IMR-90 (cell line): ENCODE data around the gene NT5C1A. TPM values are rescaled to one million over a fixed set of nuclear protein-coding genes. Genes with fewer than 3 reads are reported as not detected.

Experiments used
- ATAC-seq: fragments of 200-7000 bp; cut with Tn5 transposase; 2 replicates; pipeline ENCODE4 v1.9.1; 2020; ENCODE audit warnings: low read depth, mild to moderate bottlenecking, moderate library complexity
- BruUV-seq: library from RNA; stranded (reverse); fragments of 400-500 nt; replicated peaks from 2 replicates; lab custom pipeline; 2021; lab: Mats Ljungman, UMichigan
- CTCF ChIA-PET: fragments of 300-600 bp; formaldehyde crosslinking; extraction: SDS; loops from one replicate; lab custom pipeline; 2021; ENCODE audit warnings: antibody characterized with exemption; lab: Yijun Ruan, JAX
- POLR2A ChIA-PET: fragments of 300-600 bp; sonication (Branson Sonifier 250); formaldehyde crosslinking; loops from one replicate; lab custom pipeline; 2022; ENCODE audit warnings: antibody characterized with exemption; ENCODE audit not compliant: unreplicated experiment; lab: Charles Lee
- DNase-seq: peaks from one replicate; pipeline ENCODE4 v3.0.0; 2013
- H2AFZ ChIP-seq: replicated peaks from 2 replicates; pipeline ENCODE3; 2013; ENCODE audit warnings: low read length, mild to moderate bottlenecking; ENCODE audit not compliant: poor library complexity
- H2AK5ac ChIP-seq: 2 replicates; pipeline ENCODE4 v1.6.1; 2013; ENCODE audit warnings: low read depth, low read length, inconsistent platforms
- H2AK9ac ChIP-seq: replicated peaks from 2 replicates; pipeline ENCODE3; 2013; ENCODE audit warnings: mild to moderate bottlenecking, low read depth, low read length, moderate library complexity; ENCODE audit not compliant: poor library complexity
- H2BK120ac ChIP-seq: 2 replicates; pipeline ENCODE4 v1.6.1; 2013; ENCODE audit warnings: low read depth, low read length, inconsistent platforms
- H2BK15ac ChIP-seq: 3 replicates; pipeline ENCODE4 v1.6.1; 2013; ENCODE audit warnings: low read depth, low read length, inconsistent platforms
- H2BK20ac ChIP-seq: 2 replicates; pipeline ENCODE4 v1.6.1; 2013; ENCODE audit warnings: low read depth, mild to moderate bottlenecking, inconsistent platforms, low read length, moderate library complexity
- H2BK5ac ChIP-seq: 2 replicates; pipeline ENCODE4 v1.6.1; 2013; ENCODE audit warnings: mild to moderate bottlenecking, low read depth, low read length, inconsistent platforms; ENCODE audit not compliant: poor library complexity, severe bottlenecking
- H3K14ac ChIP-seq: replicated peaks from 2 replicates; pipeline ENCODE4 v1.6.1; 2013; ENCODE audit warnings: low read depth, low read length, inconsistent platforms
- H3K18ac ChIP-seq: 2 replicates; pipeline ENCODE4 v1.6.1; 2013; ENCODE audit warnings: low read depth, low read length, control low read depth
- H3K23ac ChIP-seq: 2 replicates; pipeline ENCODE4 v1.6.1; 2013; ENCODE audit warnings: low read depth, low read length, inconsistent platforms
- H3K27ac ChIP-seq: 2 replicates; pipeline ENCODE4 v1.5.1; 2013; ENCODE audit warnings: mild to moderate bottlenecking, control low read depth, low read length; ENCODE audit not compliant: insufficient read depth
- H3K27me3 ChIP-seq: 2 replicates; pipeline ENCODE4 v1.6.1; 2013; ENCODE audit warnings: low read length; ENCODE audit not compliant: control insufficient read depth, insufficient read depth
- H3K36me3 ChIP-seq: 2 replicates; pipeline ENCODE4 v1.6.1; 2013; ENCODE audit warnings: low read length, mixed read lengths; ENCODE audit not compliant: control insufficient read depth, insufficient read depth
- H3K4ac ChIP-seq: 2 replicates; pipeline ENCODE4 v1.6.1; 2013; ENCODE audit warnings: low read depth, low read length, inconsistent platforms
- H3K4me1 ChIP-seq: 2 replicates; pipeline ENCODE4 v1.6.1; 2013; ENCODE audit warnings: low read length, mixed read lengths; ENCODE audit not compliant: control insufficient read depth, insufficient read depth
- H3K4me2 ChIP-seq: 2 replicates; pipeline ENCODE4 v1.6.1; 2013; ENCODE audit warnings: low read depth, mild to moderate bottlenecking, control low read depth, low read length, moderate library complexity
- H3K4me3 ChIP-seq: 2 replicates; pipeline ENCODE4 v1.5.1; 2013; ENCODE audit warnings: low read depth, mild to moderate bottlenecking, control low read depth, low read length, moderate library complexity; ENCODE audit not compliant: insufficient read depth
- H3K56ac ChIP-seq: 2 replicates; pipeline ENCODE4 v1.6.1; 2013; ENCODE audit warnings: low read length, inconsistent platforms; ENCODE audit not compliant: insufficient read depth; ENCODE audit errors: extremely low read depth
- H3K79me1 ChIP-seq, 2 experiments: 2 replicates each; pipeline ENCODE4 v1.6.1; 2013; ENCODE audit warnings: low read length in 2 of 2, inconsistent platforms in 1 of 2, low read depth in 1 of 2
- H3K9ac ChIP-seq: 2 replicates; pipeline ENCODE4 v1.6.1; 2013; ENCODE audit warnings: low read depth, low read length, control low read depth
- H3K9me1 ChIP-seq: 2 replicates; pipeline ENCODE4 v1.6.1; 2013; ENCODE audit warnings: low read length, inconsistent platforms; ENCODE audit not compliant: insufficient read depth
- H3K9me3 ChIP-seq: 2 replicates; pipeline ENCODE4 v1.6.1; 2013; ENCODE audit warnings: low read length; ENCODE audit not compliant: control insufficient read depth, insufficient read depth
- H4K20me1 ChIP-seq: 2 replicates; pipeline ENCODE4 v1.6.1; 2013; ENCODE audit warnings: low read length, inconsistent platforms; ENCODE audit not compliant: insufficient read depth
- H4K5ac ChIP-seq: 2 replicates; pipeline ENCODE4 v1.6.1; 2013; ENCODE audit warnings: mild to moderate bottlenecking, low read depth, low read length, control low read depth
- H4K8ac ChIP-seq, 2 experiments: 2 replicates each; pipeline ENCODE4 v1.6.1; 2013; ENCODE audit warnings: low read depth in 2 of 2, low read length in 2 of 2, control low read depth in 1 of 2, inconsistent platforms in 1 of 2
- H4K91ac ChIP-seq: 2 replicates; pipeline ENCODE4 v1.6.1; 2013; ENCODE audit warnings: low read depth, low read length, inconsistent platforms; ENCODE audit not compliant: insufficient read depth
- BHLHE40 ChIP-seq: fragments of 150-350 bp; IDR thresholded peaks from 2 replicates; pipeline ENCODE4 v1.6.1; 2016; ENCODE audit warnings: mild to moderate bottlenecking, low read depth, low read length
- CEBPB ChIP-seq: IDR thresholded peaks from 2 replicates; pipeline ENCODE4 v1.6.1; 2012; ENCODE audit warnings: low read depth, low read length, improper control_type of control experiment
- CHD1 ChIP-seq: IDR thresholded peaks from 2 replicates; pipeline ENCODE4 v1.6.1; 2012; ENCODE audit warnings: low read depth, low read length, improper control_type of control experiment
- FOS ChIP-seq: fragments of 150-350 bp; IDR thresholded peaks from 2 replicates; pipeline ENCODE4 v1.6.1; 2016; ENCODE audit warnings: low read depth, low read length
- MAFK ChIP-seq: IDR thresholded peaks from 2 replicates; pipeline ENCODE4 v1.6.1; 2012; ENCODE audit warnings: low read depth, low read length, improper control_type of control experiment
- MAZ ChIP-seq: IDR thresholded peaks from 2 replicates; pipeline ENCODE4 v1.6.1; 2012; ENCODE audit warnings: low read depth, mild to moderate bottlenecking, low read length, improper control_type of control experiment, moderate library complexity, borderline replicate concordance
- MXI1 ChIP-seq: IDR thresholded peaks from 2 replicates; pipeline ENCODE4 v1.6.1; 2012; ENCODE audit warnings: low read depth, mild to moderate bottlenecking, low read length, moderate library complexity, borderline replicate concordance
- NFE2L2 ChIP-seq: fragments of 150-350 bp; IDR thresholded peaks from 2 replicates; pipeline ENCODE4 v1.6.1; 2016; ENCODE audit warnings: low read depth, mild to moderate bottlenecking, low read length
- POLR2A ChIP-seq: IDR thresholded peaks from 2 replicates; pipeline ENCODE4 v1.6.1; 2012; ENCODE audit warnings: mild to moderate bottlenecking, low read depth, low read length
- RAD21 ChIP-seq: IDR thresholded peaks from 2 replicates; pipeline ENCODE4 v1.6.1; 2012; ENCODE audit warnings: low read length, improper control_type of control experiment
- RCOR1 ChIP-seq: IDR thresholded peaks from 2 replicates; pipeline ENCODE4 v1.6.1; 2012; ENCODE audit warnings: mild to moderate bottlenecking, low read length, improper control_type of control experiment; ENCODE audit not compliant: insufficient replicate concordance
- RFX5 ChIP-seq: IDR thresholded peaks from 2 replicates; pipeline ENCODE4 v1.8.0; 2012; ENCODE audit warnings: low read depth, mild to moderate bottlenecking, low read length, moderate library complexity
- SMC3 ChIP-seq: fragments of 150-350 bp; IDR thresholded peaks from 2 replicates; pipeline ENCODE4 v1.6.1; 2016; ENCODE audit warnings: low read depth, mild to moderate bottlenecking, antibody characterized with exemption, low read length, moderate library complexity
- WGBS, 2 experiments: methylation state at CpG; one replicate each; pipeline versions ENCODE4 v1.1.5 to v1.1.7; 2013; ENCODE audit warnings: missing lambda C conversion rate in 2 of 2; ENCODE audit not compliant: insufficient read length in 1 of 2; ENCODE audit errors: extremely low coverage in 2 of 2; 5-methylcytosine and 5-hydroxymethylcytosine counted together
- dilution Hi-C: fragments of 300-500 bp; cut with HindIII; formaldehyde crosslinking; loops from one replicate; pipeline ENCODE4 v1.14.3; 2018; ENCODE audit warnings: low sequenced_read_pairs; ENCODE audit not compliant: unreplicated experiment
- in situ Hi-C: fragments of 300-500 bp; cut with MboI; formaldehyde crosslinking; loops from 3 replicates; pipeline ENCODE4 v1.14.3; 2019; ENCODE audit warnings: low sequenced_read_pairs, inconsistent platforms, mixed read lengths
- intact Hi-C: fragments of 100-400 bp; cut with micrococcal nuclease; formaldehyde crosslinking; loops from 2 replicates; pipeline ENCODE4 v1.10.0; 2022
- polyA plus RNA-seq, 3 experiments: library from polyadenylated mRNA; depleted of rRNA; stranded (reverse); fragments of >200 nt; gene quantifications; 2 replicates each; pipeline ENCODE4 v1.2.3, GENCODE V29; 2012; ENCODE audit warnings: low replicate concordance in 1 of 3
- total RNA-seq: library from RNA; depleted of rRNA; stranded (reverse); fragments of >200 nt; gene quantifications from 2 replicates; pipeline ENCODE4 v1.2.3, GENCODE V29; 2012
- TF ChIP-seq, protein P1 (sequence below): conservative IDR thresholded peaks from 2 replicates; pipeline ENCODE4 v1.5.1; 2012; ENCODE audit warnings: mild to moderate bottlenecking, low read depth, low read length, improper control_type of control experiment
- TF ChIP-seq, protein P2 (sequence below): fragments of 150-350 bp; IDR thresholded peaks from 2 replicates; pipeline ENCODE4 v1.6.1; 2017; ENCODE audit warnings: mild to moderate bottlenecking, antibody characterized with exemption, low read length, low read depth
- TF ChIP-seq, protein P3 (sequence below): fragments of 150-350 bp; IDR thresholded peaks from 2 replicates; pipeline ENCODE4 v1.6.1; 2016; ENCODE audit warnings: low read depth, mild to moderate bottlenecking, low read length, moderate library complexity, borderline replicate concordance

NT5C1A gene
- total and polyA plus RNA-seq, 2 of the 4 experiments (the other 2 are of a cell fraction): not detected

DNA sequence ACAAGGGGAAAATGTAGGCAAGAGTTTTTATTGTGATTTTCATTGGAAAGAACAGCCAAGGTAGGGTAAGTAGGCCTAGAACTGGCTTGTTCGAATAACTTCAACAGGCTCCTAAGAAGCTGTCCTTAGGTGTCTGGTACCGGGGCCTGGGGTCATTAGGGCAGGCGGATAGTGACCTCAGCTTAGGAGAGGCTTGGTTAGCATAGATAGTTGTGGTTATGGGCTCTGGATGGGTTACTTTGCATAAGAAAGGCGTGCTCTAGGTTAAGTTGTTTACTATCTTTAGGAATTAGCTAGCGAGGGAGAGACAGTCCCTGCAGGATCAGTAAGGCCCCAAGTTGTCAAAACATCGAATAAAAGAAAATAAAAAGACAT is 40.0 kb upstream of the NT5C1A start:
- Histone ChIP-seq H3K9me3 (no peaks in the 10 kb centered on the region; the same call in 1 of the 2 replicates), H2AK5ac (no peak overlapping the region), H3K27me3 (peaks cover 65% of the 10 kb centered on the region), H2BK15ac (no peak overlapping the region), H3K4ac (no peak overlapping the region), H2AK9ac (no peak overlapping the region), H3K23ac (no peak overlapping the region), H3K27ac (no peak overlapping the region), H3K14ac (no peak overlapping the region), H4K5ac (no peak overlapping the region), H4K91ac (no peak overlapping the region), H2BK120ac (no peak overlapping the region), H3K36me3 (no peaks in the 10 kb centered on the region), H3K4me1 (no peaks in the 10 kb centered on the region), H3K79me1 (no peaks in the 10 kb centered on the region), H4K8ac (no peak overlapping the region), H2AFZ (no peak overlapping the region), H4K20me1 (no peaks in the 10 kb centered on the region), H2BK20ac (no peak overlapping the region), H3K9me1 (no peaks in the 10 kb centered on the region), H3K9ac (no peak overlapping the region), H3K18ac (no peak overlapping the region), H2BK5ac (no peak overlapping the region), H3K4me2 (no peak overlapping the region), H3K56ac (no peak overlapping the region), H3K4me3 (no peak overlapping the region)
- in situ Hi-C loops (loop anchor here (10.0 kb wide), 2 partner anchors 117 to 207 kb away; no protein-coding TSS in a partner anchor), intact Hi-C loops (loop anchor here (5.0 kb wide), 1 partner anchor 40 kb away; the partner anchor contains the start of gene NT5C1A), dilution Hi-C loops (no loop called here)
- DNase-seq: no peak
- ChIA-PET CTCF (no interaction called here), POLR2A (interaction anchor here (0.5 kb wide), 1 partner anchor 26 kb away, joined by 3 read pairs; the partner anchor contains the start of gene PPIE)
- TF ChIP-seq MAFK (no peak), RFX5 (no peak), FOS (no peak), CHD1 (no peak), POLR2A (no peak), RAD21 (no peak), SMC3 (no peak), MXI1 (no peak), NFE2L2 (no peak), BHLHE40 (no peak), RCOR1 (no peak), CEBPB (no peak), MAZ (no peak)
- TF ChIP-seq, protein P1, sequence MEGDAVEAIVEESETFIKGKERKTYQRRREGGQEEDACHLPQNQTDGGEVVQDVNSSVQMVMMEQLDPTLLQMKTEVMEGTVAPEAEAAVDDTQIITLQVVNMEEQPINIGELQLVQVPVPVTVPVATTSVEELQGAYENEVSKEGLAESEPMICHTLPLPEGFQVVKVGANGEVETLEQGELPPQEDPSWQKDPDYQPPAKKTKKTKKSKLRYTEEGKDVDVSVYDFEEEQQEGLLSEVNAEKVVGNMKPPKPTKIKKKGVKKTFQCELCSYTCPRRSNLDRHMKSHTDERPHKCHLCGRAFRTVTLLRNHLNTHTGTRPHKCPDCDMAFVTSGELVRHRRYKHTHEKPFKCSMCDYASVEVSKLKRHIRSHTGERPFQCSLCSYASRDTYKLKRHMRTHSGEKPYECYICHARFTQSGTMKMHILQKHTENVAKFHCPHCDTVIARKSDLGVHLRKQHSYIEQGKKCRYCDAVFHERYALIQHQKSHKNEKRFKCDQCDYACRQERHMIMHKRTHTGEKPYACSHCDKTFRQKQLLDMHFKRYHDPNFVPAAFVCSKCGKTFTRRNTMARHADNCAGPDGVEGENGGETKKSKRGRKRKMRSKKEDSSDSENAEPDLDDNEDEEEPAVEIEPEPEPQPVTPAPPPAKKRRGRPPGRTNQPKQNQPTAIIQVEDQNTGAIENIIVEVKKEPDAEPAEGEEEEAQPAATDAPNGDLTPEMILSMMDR: no peak
- TF ChIP-seq, protein P2, sequence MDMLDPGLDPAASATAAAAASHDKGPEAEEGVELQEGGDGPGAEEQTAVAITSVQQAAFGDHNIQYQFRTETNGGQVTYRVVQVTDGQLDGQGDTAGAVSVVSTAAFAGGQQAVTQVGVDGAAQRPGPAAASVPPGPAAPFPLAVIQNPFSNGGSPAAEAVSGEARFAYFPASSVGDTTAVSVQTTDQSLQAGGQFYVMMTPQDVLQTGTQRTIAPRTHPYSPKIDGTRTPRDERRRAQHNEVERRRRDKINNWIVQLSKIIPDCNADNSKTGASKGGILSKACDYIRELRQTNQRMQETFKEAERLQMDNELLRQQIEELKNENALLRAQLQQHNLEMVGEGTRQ: no peak
- TF ChIP-seq, protein P3, sequence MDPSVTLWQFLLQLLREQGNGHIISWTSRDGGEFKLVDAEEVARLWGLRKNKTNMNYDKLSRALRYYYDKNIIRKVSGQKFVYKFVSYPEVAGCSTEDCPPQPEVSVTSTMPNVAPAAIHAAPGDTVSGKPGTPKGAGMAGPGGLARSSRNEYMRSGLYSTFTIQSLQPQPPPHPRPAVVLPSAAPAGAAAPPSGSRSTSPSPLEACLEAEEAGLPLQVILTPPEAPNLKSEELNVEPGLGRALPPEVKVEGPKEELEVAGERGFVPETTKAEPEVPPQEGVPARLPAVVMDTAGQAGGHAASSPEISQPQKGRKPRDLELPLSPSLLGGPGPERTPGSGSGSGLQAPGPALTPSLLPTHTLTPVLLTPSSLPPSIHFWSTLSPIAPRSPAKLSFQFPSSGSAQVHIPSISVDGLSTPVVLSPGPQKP: no peak
- 67% methylated on average over 2 of the region's 6 CpGs; no CpG with 5 or more reads in 1 of the 2 experiments for WGBS, 2 experiments
- no peak for ATAC-seq
- no TSS peak for BruUV-seq
